Right hindlimb (tissue), 1 donor: ENCODE data around the gene DSCAML1.
A peak's percentile ranks its signal among the peaks of the same experiment; 100 is the strongest.
"Not testable (repeated sequence)": the region's sequence is repeated elsewhere in the genome, so short reads cannot be mapped to it uniquely, and the experiment has no call there.

Experiments used
- DNase-seq: peaks from one replicate; pipeline ENCODE4 v3.0.0-alpha.2; 2018

The DSCAML1 gene

GRCh38 chr11:117817368-117818040 lies 20.5 kb upstream of the DSCAML1 start:
- peak; percentile 90 for DNase-seq

- DNase-seq, result no peak
These were observed 19.9 kb upstream of the DSCAML1 start for GRCh38 chr11:117816846-117817367.

DNA sequence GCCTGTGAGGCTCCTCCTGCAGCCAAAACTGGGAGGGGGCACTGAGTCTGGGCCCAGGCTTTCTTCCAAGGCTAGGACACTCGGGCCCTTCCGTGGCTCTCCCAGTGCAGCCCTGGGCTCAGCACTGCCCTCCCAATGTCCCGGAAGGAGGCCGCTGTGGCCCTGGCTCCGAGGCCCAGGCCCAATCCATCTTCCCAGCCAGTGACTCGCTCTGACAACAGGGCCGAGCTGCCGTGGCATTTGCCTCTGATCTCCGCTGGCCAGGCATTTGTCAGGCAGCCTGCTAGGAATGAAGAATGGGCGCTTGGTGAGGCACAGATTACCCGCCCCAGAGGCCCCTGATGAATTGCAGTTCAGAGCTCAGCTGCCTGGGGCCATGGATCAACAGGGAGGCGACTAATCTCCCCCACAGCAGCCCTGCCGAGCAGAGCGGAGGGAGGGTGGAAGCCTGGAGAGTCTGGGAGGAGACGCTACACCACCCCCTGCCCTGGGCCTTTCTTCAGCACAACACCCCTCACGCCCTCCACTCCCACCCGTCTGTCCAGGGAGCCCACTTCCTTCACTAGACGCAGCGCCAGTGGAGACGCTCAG lies 19.2 kb upstream of the DSCAML1 start:
- no peak for DNase-seq

DNA sequence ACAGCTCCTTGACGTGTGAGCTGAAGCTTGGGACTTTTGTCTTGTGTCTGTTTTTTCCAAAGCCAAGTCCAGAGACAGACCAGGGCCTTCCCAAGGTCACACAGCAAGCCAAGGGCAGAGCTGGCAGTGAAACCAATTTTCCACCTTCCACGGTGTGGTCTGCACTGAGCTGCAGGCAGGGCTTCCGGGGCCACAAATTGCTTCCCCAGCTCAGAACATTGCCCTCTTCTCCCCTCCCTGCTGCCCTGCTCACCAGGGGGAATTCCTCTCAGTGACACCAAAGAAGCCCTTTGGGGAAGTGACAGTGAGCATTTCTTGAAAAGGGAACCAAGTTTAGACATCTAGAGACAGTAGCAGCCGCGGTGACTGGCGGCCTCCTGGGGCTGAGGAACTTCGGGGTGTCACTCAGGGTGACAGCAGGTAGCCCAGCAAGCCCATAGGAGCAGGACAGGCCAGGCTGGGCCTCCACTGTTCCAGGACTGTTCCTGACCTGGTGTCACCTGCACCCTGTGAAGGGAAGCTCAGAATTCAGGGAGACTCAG lies 18.3 kb upstream of the DSCAML1 start:
- DNase-seq, result no peak

GRCh38 chr11:117814766-117815261 lies 17.8 kb upstream of the DSCAML1 start:
- DNase-seq, result no peak

DNA sequence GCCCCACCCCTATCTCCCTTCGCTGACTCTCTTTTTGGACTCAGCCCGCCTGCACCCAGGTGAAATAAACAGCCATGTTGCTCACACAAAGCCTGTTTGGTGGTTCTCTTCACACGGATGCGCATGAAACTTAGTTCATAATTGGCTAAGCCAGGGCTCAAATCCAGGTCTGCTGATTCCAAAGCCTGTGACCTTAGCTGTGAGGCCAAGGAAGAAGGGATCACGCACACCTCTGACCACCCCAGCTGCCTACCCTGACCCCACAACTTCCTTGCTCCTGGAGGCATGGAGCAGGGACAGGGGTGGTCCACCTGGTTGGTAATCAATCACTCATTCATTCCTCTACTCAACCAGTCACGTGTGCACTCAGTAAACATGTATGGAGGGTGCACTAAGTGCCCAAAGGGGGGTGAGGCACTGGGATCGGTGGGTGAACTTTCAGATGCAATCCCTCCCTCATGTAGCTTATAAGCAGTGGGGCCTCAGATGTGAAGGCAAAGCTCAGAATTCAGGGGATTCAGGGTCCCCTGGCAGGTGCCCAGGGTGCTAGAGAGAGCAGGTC lies 17.3 kb upstream of the DSCAML1 start:
- DNase-seq, result no peak

DNA sequence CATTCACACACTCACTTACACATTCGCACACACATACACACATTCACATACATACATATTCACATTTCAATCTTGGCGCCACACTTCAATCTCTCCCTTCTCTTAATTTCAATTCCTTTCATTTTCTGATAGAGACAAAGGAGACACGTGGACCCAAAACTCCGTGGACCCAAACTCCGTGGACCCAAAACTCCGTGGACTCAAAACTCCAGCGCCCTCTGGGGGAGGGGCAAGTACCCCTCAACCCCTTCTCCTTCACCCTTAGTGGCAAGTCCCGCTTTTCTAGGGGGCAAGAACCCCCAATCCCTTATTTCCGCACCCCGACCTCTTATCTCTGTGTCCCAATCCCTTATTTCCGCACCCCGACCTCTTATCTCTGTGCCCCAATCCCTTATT lies 13.0 kb upstream of the DSCAML1 start:
- not testable (repeated sequence) for DNase-seq

DNA sequence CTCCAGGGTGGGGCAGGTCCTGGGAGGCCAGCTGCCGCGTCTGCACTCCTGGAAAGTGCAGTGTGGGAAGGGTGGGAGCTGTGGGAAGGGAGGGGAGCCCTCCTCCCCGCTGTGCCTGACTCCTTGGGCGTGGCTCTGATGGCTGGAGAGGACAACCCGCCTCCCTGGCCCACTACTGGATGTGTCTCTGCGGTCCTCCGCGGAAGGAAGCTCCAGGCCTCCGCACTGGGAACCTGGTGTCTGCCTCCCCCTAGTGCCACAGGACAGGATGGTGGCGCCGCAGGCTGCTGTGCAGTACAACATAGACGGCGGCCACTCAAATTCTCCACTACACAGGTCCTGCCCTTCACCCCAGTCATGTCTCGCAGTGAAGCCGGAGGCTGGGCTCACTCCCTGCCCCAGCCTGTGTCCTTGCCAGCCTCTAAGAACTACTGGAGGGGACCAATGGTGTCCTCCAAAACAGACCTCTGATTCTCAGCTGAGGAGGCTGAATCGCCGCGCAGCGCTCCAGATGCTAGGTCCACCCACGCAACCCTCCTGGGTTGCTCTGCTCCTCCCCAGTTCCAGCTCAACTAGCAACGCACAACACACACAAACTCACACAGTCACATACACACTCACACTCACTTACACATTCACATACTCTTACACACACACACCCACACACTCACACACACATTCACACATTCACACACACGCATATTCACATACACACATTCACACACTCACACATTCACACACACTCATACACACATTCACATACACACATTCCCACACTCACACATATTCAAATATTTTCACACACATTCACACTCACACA lies 12.4 kb upstream of the DSCAML1 start:
- DNase-seq, result peak; percentile 81

GRCh38 chr11:117808784-117809183 lies 11.8 kb upstream of the DSCAML1 start:
- DNase-seq, result no peak

DNA sequence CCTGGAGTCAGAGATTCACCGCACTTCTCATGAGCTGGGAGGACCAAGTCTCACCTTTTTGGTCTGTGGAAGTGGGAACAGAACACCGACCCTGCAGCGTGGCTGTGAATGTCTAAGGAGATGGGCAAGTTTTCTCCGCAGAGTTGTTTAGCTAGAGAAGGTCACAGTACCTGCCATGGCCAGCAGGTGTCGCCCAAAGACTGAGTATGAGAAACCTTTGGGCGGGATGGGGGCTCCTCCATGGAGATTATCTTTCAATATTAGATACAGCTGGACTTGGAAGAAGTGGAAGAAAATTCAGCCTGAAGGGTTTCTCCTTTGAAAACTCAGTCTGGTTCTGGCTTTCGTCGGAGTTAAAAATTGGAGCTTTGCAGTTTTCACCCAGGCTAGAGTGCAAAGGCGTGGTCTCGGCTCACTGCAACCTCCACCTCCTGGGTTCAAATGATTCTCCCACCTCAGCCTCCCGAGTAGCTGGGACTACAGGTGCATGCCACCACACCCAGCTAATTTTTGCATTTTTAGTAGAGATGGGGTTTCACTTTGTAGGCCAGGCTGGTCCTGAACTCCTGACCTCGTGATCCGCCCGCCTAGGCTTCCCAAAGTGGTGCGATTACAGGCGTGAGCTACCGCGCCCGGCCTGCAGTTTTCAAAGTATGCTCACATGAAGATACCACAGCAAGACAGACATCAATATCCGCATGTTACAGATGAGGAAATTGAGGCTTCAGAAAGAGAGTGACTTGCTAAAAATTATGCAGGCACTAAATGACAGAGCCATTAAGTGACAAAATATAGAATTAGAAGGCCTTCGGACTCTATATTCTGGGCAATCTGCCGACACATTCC lies 10.7 kb upstream of the DSCAML1 start:
- DNase-seq, result peak; percentile 79

DNA sequence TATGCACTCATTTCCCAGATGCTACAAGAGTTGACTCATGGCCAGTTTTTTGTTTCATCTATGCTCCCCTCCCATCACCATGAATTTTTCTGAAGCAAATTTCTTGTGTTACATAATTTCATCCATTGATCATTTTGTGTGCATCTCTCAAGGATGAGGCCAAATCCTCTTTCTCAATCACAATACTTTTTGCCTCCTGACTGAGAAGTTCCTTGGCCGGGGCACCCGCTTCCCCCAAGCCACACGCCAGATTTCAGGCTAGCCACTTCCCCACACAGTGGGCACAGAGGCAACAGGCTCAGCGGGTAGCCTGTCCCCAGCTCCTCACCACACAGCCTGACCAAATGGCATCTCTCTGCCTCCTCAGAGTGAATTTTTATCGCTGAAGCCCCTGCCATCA lies 9.8 kb upstream of the DSCAML1 start:
- DNase-seq, result no peak

DNA sequence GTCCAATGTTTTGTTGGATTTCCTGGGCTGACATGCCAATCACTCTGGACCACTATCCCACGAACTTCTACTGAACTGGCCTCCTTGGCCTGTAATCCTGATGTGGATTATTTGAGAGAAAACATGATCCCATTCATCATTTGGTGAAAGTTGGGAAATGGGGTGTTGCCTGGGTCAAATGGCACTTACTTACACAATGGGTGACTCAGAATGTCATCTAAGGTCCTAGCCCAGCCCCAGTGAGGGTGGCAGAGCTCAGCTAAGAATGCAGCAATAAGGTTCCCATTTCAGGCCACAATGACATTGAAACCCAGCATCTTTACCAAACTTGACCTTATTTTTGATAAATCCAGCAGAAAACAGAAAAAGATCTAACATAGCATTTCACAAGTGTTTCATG lies 8.0 kb upstream of the DSCAML1 start:
- no peak for DNase-seq

- no peak for DNase-seq
These were observed 6.9 kb upstream of the DSCAML1 start for GRCh38 chr11:117803896-117804295.

GRCh38 chr11:117799634-117800033 lies 2.6 kb upstream of the DSCAML1 start:
- DNase-seq, result no peak

- DNase-seq, result no peak
These were observed 552 bp downstream of the DSCAML1 start for GRCh38 chr11:117796456-117796871.

DNA sequence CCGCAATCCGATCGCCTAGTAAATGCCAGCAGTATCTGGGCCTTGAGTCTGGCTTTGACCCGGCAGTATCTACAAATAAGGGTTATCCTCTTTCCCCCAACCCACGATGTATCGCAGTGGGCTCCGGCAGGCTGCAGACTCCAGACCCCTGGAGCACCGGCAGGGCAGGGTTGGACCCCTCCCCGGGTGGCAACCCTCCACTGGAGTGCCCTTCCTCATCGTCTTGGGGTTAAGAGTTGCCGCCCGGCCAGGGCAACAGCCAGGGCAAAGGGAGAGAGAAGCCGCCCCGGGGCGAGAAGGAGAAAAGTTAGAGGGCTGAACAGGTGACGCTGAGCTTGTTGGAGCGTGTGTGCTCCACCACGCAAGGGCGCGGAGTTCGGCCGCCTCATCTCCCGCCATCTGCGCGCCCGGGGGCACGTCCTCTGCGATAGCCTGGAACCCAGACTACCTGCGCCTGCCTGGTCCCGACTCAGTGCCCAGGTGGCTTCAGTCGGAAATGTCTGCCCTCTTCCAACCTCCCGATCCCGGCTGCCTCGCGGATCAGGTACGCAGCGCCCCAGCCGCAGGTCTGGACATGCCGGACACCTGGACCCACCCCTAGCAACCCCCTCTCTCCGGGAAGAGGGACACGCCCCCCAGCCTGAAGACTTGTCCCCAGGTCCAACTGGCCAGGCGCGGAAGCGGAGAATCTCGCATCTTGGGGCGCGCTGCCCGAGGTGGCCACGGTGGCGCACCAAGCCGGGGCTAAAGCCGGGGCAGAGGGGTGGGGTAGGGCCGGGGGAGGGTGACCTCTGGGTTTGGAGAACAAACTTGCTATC lies 1.2 kb downstream of the DSCAML1 start:
- no peak for DNase-seq

GRCh38 chr11:117794772-117795629 lies 2.0 kb downstream of the DSCAML1 start:
- no peak for DNase-seq

DNA sequence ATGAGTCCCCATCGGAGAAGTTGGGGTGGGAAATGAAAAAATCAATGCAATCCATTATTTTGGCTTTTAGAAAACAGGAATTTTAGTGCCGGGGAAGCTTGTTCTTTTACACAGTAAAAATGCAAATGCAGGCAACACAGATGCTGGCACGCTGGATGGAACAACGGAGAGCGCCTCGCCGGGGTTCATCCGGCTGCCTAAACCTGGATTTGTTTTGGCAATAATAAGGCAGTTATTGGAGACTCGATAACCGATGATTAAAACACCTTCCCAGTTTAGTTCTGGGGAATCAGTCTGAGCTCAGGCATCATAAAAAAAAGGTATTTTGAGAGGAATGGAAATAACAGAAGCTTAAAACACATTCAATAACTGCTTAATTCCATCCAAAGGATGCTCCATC lies 2.9 kb downstream of the DSCAML1 start:
- no peak for DNase-seq

GRCh38 chr11:117793583-117793982 lies 3.4 kb downstream of the DSCAML1 start:
- no peak for DNase-seq

- DNase-seq, result no peak
These were observed 4.0 kb downstream of the DSCAML1 start for GRCh38 chr11:117792992-117793391.
